GM18909 (cell line): ENCODE measurements around the gene PSORS1C1.
"Not testable (repeated sequence)": the region's sequence is repeated elsewhere in the genome, so short reads cannot be mapped to it uniquely, and the experiment has no call there.

Experiments used
- ATAC-seq: cut with Tn5 transposase; IDR thresholded peaks from one replicate; pipeline ENCODE4 v1.9.1; 2021; ENCODE audit warnings: mild to moderate bottlenecking; ENCODE audit not compliant: unreplicated experiment, poor library complexity

The PSORS1C1 gene, protein sequence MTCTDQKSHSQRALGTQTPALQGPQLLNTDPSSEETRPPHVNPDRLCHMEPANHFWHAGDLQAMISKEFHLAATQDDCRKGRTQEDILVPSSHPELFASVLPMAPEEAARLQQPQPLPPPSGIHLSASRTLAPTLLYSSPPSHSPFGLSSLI

GRCh38 chr6:31114541-31114878, at the start of gene PSORS1C1:
Gene PSORS1C1, plus strand, starts transcription at chr6:31114800. Its CDS starts 14,833 bp downstream, at chr6:31129633.
- ATAC-seq = no peak

GRCh38 chr6:31065556-31065955, 49.0 kb upstream of the PSORS1C1 start:
- no peak for ATAC-seq

- ATAC-seq = not testable (repeated sequence)
Measured at GRCh38 chr6:31067028-31067427, 47.6 kb upstream of the PSORS1C1 start.

DNA sequence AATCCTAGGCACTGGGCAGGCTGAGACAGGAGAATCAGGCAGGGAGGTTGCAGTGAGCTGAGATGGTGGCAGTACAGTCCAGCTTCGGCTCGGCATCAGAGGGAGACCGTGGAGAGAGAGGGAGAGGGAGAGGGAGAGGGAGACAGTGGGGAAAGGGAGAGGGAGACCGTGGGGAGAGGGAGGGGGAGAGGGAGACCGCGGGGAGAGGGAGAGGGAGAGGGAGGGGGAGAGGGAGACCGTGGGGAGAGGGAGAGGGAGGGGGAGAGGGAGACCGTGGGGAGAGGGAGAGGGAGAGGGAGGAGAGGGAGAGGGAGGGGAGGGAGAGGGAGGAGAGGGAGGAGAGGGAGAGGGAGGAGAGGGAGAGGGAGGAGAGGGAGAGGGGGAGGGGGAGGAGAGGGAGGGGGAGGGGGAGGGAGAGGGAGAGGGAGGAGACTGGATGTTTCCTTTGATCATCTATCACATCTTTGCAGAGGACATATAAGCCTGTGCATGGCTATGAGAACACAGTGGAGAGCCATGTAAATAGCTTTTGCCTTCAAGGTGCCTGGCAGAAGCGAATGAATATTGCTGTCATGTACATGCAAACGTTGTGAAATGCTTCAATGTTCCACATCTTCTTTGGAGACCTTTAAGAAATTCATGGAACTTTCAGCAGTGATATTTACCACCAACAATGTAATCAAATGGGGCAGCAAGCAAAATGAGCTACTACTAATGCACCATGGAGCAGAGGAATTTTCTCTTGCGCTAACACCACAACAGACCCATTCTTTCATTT, 46.5 kb upstream of the PSORS1C1 start:
- not testable (repeated sequence) for ATAC-seq

- no peak for ATAC-seq
Measured at GRCh38 chr6:31068669-31069340, 45.8 kb upstream of the PSORS1C1 start.

- ATAC-seq = no peak
Measured at GRCh38 chr6:31070711-31071197, 43.8 kb upstream of the PSORS1C1 start.

GRCh38 chr6:31074401-31074800, 40.2 kb upstream of the PSORS1C1 start:
- ATAC-seq = no peak

DNA sequence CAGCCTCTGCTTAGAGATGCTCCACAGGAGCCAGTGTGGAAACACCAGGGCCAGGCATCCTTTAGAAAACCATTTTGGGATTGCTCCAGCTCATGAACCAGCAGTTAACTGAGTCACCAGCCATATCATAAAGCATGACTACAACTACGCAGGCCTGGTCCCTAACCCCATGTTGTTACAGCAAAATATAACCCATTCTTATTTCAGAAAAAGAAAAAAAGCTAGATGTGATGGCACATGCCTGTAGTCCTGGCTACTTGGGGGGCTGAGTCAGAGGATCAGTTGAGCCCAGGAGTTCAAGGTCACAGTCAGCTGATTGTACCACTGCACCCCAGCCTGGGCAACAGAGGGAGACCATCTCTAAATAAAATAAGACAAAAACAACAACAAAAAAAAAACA, 39.1 kb upstream of the PSORS1C1 start:
- ATAC-seq = no peak

DNA sequence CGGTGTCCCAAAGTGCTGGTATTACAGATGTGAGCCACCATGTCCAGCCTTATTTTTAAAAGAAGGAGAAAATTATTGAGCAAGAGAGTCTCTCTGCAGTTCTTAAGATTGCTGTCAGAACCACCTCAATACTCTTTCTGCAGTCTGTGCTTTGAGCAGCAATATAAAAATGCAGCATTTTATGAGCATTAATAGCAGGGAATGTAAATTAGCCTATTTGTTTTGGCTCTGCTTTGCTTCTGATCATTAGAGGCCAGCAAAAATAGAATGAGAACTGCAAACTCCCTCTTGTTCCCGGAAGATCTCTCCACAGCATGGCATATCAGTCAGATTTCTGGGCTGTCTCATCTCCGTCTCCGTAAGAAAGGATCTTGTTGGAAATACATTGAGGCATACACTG, 38.0 kb upstream of the PSORS1C1 start:
- ATAC-seq = no peak

DNA sequence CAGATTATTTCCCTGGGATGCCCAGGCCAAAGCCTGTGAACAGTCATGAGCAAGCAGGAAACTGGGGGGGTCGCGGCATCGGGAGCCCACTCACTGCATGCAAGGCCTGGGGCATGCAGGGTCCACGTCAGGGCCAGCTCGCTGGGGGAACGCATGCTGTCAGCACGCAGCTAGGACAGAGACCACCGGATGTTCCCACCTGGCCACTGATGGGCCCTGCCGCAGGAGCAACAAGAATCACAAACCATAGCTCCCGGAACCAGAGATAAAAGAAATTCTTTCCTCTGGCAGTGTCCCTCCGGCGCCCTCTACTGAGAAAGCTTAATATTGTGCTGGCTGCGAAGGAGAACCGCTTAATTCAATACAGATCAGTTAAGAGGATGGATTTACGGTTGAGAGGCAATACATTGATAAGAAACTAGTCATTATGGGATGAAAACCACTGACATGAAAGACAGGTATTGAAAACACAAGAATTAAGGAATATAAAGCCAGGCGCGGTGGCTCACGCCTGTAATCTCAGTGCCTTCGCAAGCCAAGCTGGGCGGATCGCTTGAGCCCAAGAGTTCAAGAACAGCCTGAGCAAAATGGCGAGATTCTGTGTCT, 34.8 kb upstream of the PSORS1C1 start:
- no peak for ATAC-seq

- ATAC-seq = no peak
Measured at GRCh38 chr6:31081872-31082271, 32.7 kb upstream of the PSORS1C1 start.

GRCh38 chr6:31083742-31084354, 30.8 kb upstream of the PSORS1C1 start:
- no peak for ATAC-seq

- ATAC-seq = no peak
Measured at GRCh38 chr6:31086788-31087440, 27.7 kb upstream of the PSORS1C1 start.

DNA sequence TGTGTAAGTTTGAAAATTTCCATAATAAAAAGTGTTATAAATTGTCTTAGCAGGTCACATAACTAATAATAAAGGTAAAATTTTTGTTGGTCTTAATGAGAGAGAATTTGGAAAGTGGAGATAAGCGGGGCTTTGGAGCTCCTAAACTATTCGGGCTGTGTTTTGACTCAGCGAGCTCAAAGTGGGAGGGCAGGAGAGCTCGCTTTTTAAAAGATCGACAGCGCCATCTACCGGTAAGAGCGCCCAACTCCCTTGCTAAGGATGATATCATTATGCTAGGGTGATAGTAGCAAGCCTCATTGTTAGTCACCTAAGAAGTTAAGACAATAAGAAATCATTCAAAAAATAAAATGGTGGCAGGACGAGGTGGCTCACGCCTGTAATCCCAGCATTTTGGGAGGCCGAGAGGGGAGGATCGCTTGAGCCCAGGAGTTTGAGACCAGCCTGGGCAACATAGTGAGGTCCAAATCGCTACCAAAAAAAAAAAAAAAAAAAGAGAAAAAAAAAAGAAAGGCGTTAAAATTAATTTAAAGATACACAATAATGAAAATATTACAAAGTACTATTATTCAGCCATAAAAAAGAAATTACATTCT, 27.0 kb upstream of the PSORS1C1 start:
- peak; percentile 58 for ATAC-seq

GRCh38 chr6:31090275-31090972, 24.2 kb upstream of the PSORS1C1 start:
- ATAC-seq = no peak

DNA sequence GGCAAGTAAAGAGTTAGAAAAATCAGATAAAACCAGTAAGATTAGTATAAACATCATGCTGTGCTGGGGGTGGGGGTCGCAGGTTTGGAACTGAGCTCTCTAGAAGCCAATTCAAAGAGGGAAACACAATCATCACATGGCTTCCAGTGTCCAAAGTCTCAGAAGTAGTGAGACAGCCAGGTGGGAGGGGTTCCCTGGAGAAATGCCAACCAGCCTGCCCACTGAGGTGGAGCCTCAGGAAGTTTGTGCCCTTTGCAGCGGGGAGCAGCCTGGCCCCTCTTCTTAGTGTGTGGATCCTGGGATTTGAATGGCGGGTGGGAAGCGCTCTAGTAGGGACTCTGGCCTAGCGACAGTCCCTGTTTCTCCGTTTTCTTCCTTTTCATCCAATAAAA, 23.6 kb upstream of the PSORS1C1 start:
- ATAC-seq = no peak

- ATAC-seq = no peak
Measured at GRCh38 chr6:31091680-31092079, 22.9 kb upstream of the PSORS1C1 start.

GRCh38 chr6:31092238-31092637, 22.4 kb upstream of the PSORS1C1 start:
- no peak for ATAC-seq
